NT2/D1 (cell line): Measurements from ENCODE around the gene ROBO1.

Source experiments
- SUZ12 ChIP-seq: IDR thresholded peaks from 2 replicates; pipeline ENCODE4 v1.6.1; 2011; ENCODE audit not compliant: insufficient read length, insufficient read depth; ENCODE audit errors: extremely low read depth
- YY1 ChIP-seq: IDR thresholded peaks from 2 replicates; pipeline ENCODE4 v1.6.1; 2011; ENCODE audit not compliant: insufficient read length, insufficient read depth
- ZNF274 ChIP-seq: IDR thresholded peaks from 2 replicates; pipeline ENCODE4 v1.6.1; 2011; ENCODE audit warnings: mild to moderate bottlenecking, low read depth, low read length

DNA sequence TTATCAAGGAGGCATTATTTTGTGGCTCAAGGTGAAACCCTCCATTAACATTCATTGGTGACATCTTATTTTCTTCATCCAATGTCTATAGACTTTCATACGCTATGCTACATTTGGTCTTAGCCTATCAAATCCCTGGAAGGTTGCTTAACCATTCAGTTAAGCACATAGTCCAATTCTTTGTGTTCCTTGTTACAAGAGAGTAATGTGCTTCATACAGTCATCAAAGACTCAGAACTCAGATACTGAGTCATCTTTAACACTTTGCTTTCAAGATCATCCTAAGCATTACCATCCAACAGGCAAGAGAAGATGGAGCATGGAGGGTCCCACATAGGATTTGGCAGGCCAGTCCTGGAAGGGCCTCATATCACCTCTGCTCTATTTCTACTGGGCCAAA, 1202.1 kb downstream of the ROBO1 start:
- no peak for TF ChIP-seq SUZ12
- no peak for TF ChIP-seq YY1
- TF ChIP-seq ZNF274, result no peak
